ENCODE measurements around the gene ADGRD1. TPM values are rescaled to one million over a fixed set of nuclear protein-coding genes. Genes with fewer than 3 reads are reported as not detected.

The ADGRD1 gene
- polyA plus RNA-seq, 1 donor, result 84.8 TPM

DNA sequence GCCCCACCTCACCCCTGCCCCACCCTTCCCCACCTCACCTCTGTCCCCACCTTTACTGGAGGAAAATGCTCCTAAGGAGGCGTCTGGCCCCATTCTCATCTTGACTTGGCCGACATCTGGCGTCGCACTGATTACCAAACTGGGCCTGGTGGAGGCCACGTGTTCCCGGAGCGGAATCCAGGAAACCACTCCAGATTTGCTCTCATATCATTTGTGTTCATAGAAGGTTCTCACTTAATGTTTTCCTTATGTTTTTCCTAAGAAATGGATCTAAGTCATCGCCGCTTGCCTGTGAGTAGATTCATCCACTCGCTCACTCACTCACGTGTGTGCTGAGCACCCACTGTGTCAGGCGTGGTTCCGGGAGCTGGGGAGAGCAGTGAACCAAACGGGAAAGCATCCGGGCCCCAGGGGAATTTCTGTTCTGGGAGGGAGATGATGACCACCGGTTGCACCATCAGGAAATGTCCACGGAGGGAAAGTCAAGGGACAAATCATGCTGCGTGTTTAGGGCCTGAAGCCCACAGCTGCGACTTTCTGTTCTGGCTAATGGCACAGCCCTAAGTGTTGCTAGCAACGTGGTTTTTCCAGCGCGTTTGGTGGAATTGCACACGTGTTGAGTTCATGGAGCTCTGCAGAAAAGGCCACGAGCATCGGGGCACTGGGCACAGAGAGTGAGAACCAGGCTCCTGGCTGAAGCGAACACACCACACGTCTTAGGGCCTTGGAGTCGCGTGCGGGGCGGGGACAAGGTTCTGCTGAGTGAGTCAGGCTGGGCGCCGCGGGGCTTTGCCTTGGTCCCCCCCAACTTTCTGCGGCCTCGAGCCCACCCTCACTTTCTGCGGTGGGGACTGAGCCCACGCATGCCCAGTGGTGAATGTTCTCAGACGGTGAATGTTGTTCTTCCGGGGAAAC, 57.7 kb downstream of the ADGRD1 start:
- DNase-seq, result no peak
- H3K36me3 ChIP-seq (ENCODE audit: control insufficient read depth, insufficient read depth, low read length), result peaks cover 47% of the 10 kb centered on the region
- H3K27me3 ChIP-seq (ENCODE audit: control insufficient read depth, insufficient read depth, low read length), result no peaks in the 10 kb centered on the region
- peaks cover 3% of the 10 kb centered on the region for H3K9me3 ChIP-seq (ENCODE audit: control insufficient read depth, low read depth, low read length)
- H3K4me1 ChIP-seq (ENCODE audit: control insufficient read depth, insufficient read depth, low read length), result peaks cover 22% of the 10 kb centered on the region
- H3K27ac ChIP-seq (ENCODE audit: low read length), result peak overlapping the region; percentile 31
- no CpG with 5 or more reads among the region's 40 CpGs for WGBS (ENCODE audit: insufficient coverage, low lambda C conversion rate)
- no peak overlapping the region for H3K4me3 ChIP-seq (ENCODE audit: low read length)

DNA sequence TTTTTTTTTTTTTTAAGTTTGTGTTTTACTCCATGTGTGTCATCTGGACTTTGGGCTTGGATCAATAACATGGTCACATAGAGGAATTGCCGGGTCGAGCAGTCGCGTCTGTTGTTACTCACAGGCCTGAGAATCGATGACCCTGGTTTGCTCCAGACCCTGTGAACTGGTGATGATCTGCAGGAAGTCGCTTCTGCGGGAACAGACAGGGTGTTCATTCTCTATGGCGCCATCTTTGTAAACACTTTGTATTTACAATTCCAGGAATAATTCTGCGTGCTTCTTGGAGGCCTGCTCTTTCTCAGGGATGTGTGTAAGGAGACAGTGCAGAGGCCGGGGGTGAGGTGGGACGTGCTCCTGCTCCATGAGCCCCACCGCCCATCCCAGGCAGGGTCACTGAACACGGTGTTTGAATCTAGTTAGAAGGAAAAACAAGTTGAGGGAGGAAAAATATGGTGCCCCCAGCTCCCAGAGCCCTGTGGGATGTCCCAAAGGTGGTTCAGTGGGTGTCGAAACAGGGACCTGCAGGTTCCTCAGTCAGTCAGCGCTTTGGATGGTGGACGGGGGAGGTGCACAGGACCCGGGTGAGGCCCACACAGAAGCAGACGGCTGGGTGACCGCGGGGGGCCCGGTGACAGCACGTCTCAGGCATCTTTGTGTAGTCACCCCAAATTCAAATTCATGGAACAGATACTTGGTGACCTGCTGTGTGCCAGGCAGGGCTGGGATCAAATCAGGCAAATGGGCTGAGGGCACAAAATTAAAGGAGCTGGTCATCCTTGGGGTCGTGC, 58.8 kb downstream of the ADGRD1 start:
- H3K36me3 ChIP-seq (ENCODE audit: control insufficient read depth, insufficient read depth, low read length), result peaks cover 54% of the 10 kb centered on the region
- WGBS (ENCODE audit: insufficient coverage, low lambda C conversion rate), result no CpG with 5 or more reads among the region's 23 CpGs
- peaks cover 14% of the 10 kb centered on the region for H3K4me1 ChIP-seq (ENCODE audit: control insufficient read depth, insufficient read depth, low read length)
- peak overlapping the region; percentile 39 for H3K27ac ChIP-seq (ENCODE audit: low read length)
- H3K4me3 ChIP-seq (ENCODE audit: low read length), result no peak overlapping the region
- peak in 1 of 2 donors; percentile 27 for DNase-seq
- H3K27me3 ChIP-seq (ENCODE audit: control insufficient read depth, insufficient read depth, low read length), result no peaks in the 10 kb centered on the region
- peaks cover 3% of the 10 kb centered on the region for H3K9me3 ChIP-seq (ENCODE audit: control insufficient read depth, low read depth, low read length)

DNA sequence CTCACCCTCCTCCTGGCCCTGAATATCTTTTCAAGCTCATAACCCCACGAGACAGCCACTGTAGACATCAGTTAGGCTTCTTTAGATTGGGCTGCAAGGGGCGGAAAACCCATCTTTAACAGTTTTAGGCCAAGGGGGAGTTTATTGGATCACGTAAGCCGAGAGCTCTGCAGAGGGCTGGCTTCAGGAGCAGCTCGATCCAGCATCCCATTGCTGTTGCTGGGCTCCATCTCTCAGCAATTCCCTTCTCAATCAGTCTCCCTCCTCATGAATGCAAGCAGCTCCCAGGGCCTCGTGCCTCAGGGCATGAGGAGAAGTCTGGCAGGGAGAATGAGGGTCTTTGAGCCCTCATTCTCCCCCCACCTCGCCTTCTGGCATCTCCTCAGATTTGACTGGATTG, 59.4 kb downstream of the ADGRD1 start:
- H3K9me3 ChIP-seq (ENCODE audit: control insufficient read depth, low read depth, low read length), result peaks cover 3% of the 10 kb centered on the region
- peak overlapping the region; percentile 39 for H3K27ac ChIP-seq (ENCODE audit: low read length)
- H3K4me1 ChIP-seq (ENCODE audit: control insufficient read depth, insufficient read depth, low read length), result peaks cover 8% of the 10 kb centered on the region
- no CpG with 5 or more reads among the region's 7 CpGs for WGBS (ENCODE audit: insufficient coverage, low lambda C conversion rate)
- H3K27me3 ChIP-seq (ENCODE audit: control insufficient read depth, insufficient read depth, low read length), result no peaks in the 10 kb centered on the region
- H3K36me3 ChIP-seq (ENCODE audit: control insufficient read depth, insufficient read depth, low read length), result peaks cover 60% of the 10 kb centered on the region
- no peak for DNase-seq
- H3K4me3 ChIP-seq (ENCODE audit: low read length), result no peak overlapping the region

DNA sequence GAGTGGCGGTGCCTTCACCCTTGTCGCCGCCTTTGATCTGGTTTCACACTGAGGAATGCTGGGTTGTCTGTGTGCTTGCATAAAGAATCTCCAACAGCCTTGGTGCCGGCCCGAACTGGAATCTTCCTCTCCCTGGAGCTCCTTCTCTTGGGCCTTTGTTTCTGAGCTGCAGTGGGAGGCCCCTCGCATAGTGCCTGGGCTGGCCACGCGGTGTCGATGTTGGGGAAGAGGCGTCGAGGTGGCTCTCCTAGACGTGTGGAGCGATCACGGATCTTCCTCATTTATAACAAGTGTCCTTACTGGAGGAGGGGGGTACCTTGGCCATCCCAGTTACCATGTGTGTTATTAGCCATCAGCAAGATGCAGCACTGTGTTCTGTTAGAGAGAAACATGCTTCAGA, 60.6 kb downstream of the ADGRD1 start:
- H3K4me3 ChIP-seq (ENCODE audit: low read length), result no peak overlapping the region
- WGBS (ENCODE audit: insufficient coverage, low lambda C conversion rate), result no CpG with 5 or more reads among the region's 14 CpGs

DNA sequence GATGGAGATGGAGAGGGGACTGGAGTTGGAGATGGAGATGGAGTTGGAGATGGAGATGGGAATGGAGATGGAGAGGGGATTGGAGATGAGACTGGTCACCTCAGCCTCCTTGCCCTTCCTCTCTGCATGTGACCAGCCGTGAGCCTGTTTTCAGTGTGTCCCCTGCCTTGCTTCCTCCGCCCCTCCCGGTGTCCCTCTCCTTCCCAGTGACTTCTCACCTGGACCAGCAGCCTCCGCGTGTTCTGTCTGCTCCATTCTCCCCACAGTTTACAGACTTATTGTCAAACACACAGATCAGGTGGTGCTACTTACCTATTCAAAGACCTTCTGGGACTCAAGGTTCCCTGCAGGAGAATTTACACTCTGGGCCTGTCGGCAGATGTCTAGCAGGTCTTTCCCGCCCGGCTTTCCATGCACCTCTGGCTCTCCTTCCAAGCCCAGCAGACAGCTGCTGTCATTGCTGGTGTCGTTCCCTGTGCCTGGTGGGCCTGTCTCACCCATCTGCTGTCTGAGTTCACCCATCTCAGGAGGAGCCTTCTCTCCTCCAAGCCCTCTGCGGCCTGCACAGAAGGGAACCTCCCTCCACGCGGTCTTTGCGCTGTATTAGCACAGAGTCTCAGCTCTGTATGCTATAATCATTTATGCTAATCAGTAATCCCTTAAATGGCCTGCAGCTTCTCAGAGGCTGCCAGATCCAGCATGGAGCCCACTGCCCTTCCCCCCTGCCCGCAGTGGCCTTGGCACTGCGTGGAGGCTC, 62.1 kb downstream of the ADGRD1 start:
- Histone ChIP-seq H3K9me3 (ENCODE audit: control insufficient read depth, low read depth, low read length) (peaks cover 3% of the 10 kb centered on the region), H3K4me1 (ENCODE audit: control insufficient read depth, insufficient read depth, low read length) (no peaks in the 10 kb centered on the region), H3K36me3 (ENCODE audit: control insufficient read depth, insufficient read depth, low read length) (peaks cover 63% of the 10 kb centered on the region), H3K4me3 (ENCODE audit: low read length) (no peak overlapping the region), H3K27me3 (ENCODE audit: control insufficient read depth, insufficient read depth, low read length) (no peaks in the 10 kb centered on the region), H3K27ac (ENCODE audit: low read length) (no peak overlapping the region)
- WGBS (ENCODE audit: insufficient coverage, low lambda C conversion rate), result no CpG with 5 or more reads among the region's 15 CpGs
- DNase-seq, result no peak

More for the DNA sequence above, 60.6 kb downstream of the ADGRD1 start:
- Histone ChIP-seq H3K4me1 (ENCODE audit: control insufficient read depth, insufficient read depth, low read length) (no peaks in the 10 kb centered on the region), H3K27me3 (ENCODE audit: control insufficient read depth, insufficient read depth, low read length) (no peaks in the 10 kb centered on the region), H3K9me3 (ENCODE audit: control insufficient read depth, low read depth, low read length) (peaks cover 3% of the 10 kb centered on the region), H3K27ac (ENCODE audit: low read length) (no peak overlapping the region), H3K36me3 (ENCODE audit: control insufficient read depth, insufficient read depth, low read length) (peaks cover 60% of the 10 kb centered on the region)
- no peak for DNase-seq

DNA sequence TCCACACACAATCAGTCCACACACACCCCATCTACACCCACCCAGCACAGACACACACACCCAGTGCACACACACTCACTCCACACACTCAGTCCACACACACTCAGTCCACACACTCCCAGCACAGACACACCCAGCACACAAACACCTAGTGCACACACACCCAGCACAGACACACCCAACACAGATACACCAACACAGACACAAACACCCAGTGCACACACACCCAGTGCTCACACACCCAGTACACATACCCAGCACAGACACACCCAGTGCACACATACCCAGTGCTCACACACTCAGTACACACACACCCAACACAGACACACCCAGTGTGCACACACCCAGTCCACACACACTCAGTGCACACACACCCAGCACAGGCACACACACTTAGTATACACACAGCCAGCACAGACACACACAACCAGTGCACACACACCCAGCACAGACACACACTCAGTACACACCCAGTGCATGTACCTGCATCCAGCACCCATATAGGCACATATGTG, 63.8 kb downstream of the ADGRD1 start:
- H3K27ac ChIP-seq (ENCODE audit: low read length), result no peak overlapping the region
- H3K27me3 ChIP-seq (ENCODE audit: control insufficient read depth, insufficient read depth, low read length), result no peaks in the 10 kb centered on the region
- H3K4me3 ChIP-seq (ENCODE audit: low read length), result no peak overlapping the region
- no peak for DNase-seq
- H3K4me1 ChIP-seq (ENCODE audit: control insufficient read depth, insufficient read depth, low read length), result no peaks in the 10 kb centered on the region
- peaks cover 67% of the 10 kb centered on the region for H3K36me3 ChIP-seq (ENCODE audit: control insufficient read depth, insufficient read depth, low read length)
- H3K9me3 ChIP-seq (ENCODE audit: control insufficient read depth, low read depth, low read length), result no peaks in the 10 kb centered on the region

DNA sequence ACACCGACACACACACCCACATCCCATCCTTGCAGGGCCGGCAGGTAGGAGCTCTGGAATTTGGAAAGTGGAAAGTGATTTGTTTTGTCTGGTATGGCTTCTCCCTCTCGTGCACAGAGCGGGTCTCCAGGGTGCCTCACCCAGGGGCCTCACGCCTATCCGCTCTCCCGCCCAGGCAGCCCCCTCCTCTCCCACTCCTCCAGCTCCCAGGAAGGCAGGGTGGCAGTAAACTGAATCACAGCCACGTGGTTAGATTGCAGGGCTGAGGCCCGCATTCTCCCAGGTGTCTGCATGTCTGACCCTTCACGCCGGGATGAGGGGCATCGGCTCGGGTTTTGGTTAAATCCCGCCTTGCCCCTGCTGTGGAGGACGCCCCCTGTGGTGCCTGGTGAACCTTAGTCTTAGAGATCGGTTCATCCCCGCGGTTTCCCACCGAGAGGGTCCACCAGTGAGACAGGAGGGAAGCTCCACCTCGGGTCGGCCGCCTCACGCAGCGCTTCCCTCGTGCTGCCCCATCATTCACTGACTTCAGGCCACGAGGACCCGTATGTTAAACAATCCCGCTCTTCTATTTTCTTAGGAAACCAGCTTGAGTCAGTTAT, 64.4 kb downstream of the ADGRD1 start:
- Histone ChIP-seq H3K27me3 (ENCODE audit: control insufficient read depth, insufficient read depth, low read length) (no peaks in the 10 kb centered on the region), H3K27ac (ENCODE audit: low read length) (no peak overlapping the region), H3K36me3 (ENCODE audit: control insufficient read depth, insufficient read depth, low read length) (peaks cover 70% of the 10 kb centered on the region), H3K4me3 (ENCODE audit: low read length) (no peak overlapping the region), H3K9me3 (ENCODE audit: control insufficient read depth, low read depth, low read length) (no peaks in the 10 kb centered on the region), H3K4me1 (ENCODE audit: control insufficient read depth, insufficient read depth, low read length) (no peaks in the 10 kb centered on the region)
- WGBS (ENCODE audit: insufficient coverage, low lambda C conversion rate), result no CpG with 5 or more reads among the region's 28 CpGs
- DNase-seq, result no peak

DNA sequence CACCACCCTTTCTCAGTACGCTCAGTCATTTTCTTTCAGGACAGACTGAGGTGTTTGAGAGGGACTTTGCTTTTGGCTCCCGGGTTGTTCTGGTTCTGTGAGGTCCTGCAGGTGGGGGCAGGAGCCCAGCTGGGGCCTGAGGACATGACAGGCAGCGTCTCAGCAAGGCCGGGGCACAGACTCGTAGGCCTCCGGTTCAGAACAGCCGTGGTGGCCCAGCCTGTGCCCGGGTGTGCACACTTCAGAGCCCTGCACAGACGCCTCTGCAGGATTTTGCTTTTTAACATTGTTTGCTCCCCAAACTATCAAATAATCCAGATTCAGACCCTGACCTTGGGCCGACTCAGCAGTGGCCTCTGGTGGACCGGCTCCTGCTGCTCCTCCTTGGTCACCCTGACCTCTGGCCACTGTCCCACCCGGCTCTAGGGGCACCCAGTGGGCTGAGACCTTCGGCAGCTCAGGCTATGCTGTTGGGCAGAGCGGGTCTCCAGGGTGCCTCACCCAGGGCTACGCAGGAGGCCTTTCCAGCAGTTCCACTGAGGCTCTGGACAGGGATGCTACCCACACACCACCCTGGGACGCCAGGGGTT, 65.2 kb downstream of the ADGRD1 start:
- Histone ChIP-seq H3K27me3 (ENCODE audit: control insufficient read depth, insufficient read depth, low read length) (no peaks in the 10 kb centered on the region), H3K27ac (ENCODE audit: low read length) (no peak overlapping the region), H3K36me3 (ENCODE audit: control insufficient read depth, insufficient read depth, low read length) (peaks cover 67% of the 10 kb centered on the region), H3K4me3 (ENCODE audit: low read length) (no peak overlapping the region), H3K9me3 (ENCODE audit: control insufficient read depth, low read depth, low read length) (no peaks in the 10 kb centered on the region), H3K4me1 (ENCODE audit: control insufficient read depth, insufficient read depth, low read length) (no peaks in the 10 kb centered on the region)
- DNase-seq, result no peak
- no CpG with 5 or more reads among the region's 16 CpGs for whole genome bisulfite sequencing (ENCODE audit: insufficient coverage, low lambda C conversion rate)

DNA sequence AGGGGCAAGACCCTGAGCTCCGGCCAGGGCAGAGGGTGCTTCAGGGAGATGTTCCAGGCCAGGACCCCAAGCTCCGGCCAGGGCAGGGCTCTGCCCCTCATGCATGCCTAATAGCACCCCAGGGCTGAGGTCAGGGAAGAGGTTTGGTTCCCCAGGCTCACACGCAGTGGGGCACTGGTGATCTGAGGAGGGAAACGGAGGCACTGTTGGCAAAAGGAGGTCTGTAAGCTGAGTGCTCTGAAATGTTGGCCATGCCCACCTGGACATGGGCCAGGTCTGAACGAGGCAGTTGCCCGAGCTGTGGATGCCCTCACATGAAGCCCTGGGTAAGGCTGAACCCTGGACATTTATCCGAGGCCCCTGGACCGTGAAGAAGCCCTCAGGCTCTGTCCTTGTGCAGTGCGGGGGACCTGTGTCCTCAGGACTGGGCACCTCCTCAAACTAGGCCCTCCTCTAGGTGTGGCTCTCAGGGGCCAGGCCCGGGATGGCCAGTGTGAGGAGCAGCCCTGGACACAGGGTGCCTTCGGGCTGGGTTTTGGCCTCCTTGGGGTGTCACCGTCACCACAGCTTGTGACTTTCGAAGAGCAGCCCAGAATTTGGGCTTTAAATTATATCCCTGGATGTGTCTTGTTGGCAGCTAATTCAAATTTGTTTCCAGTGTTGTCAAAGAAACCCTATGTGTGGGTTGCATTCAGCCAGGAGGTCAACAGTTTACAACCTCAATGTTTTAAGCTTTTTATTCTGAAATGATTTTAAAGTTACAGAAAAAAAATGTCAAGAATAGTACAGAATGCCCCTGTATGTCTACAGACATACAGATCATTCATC, 66.8 kb downstream of the ADGRD1 start:
- Histone ChIP-seq H3K9me3 (ENCODE audit: control insufficient read depth, low read depth, low read length) (no peaks in the 10 kb centered on the region), H3K27ac (ENCODE audit: low read length) (no peak overlapping the region), H3K27me3 (ENCODE audit: control insufficient read depth, insufficient read depth, low read length) (no peaks in the 10 kb centered on the region), H3K4me1 (ENCODE audit: control insufficient read depth, insufficient read depth, low read length) (no peaks in the 10 kb centered on the region), H3K36me3 (ENCODE audit: control insufficient read depth, insufficient read depth, low read length) (peaks cover 60% of the 10 kb centered on the region), H3K4me3 (ENCODE audit: low read length) (no peak overlapping the region)
- no peak for DNase-seq
- no CpG with 5 or more reads among the region's 13 CpGs for WGBS (ENCODE audit: insufficient coverage, low lambda C conversion rate)

Measured in large intestine (tissue), 3 donors.